Measurements from ENCODE around the gene CUTC. TPM values are rescaled to one million over a fixed set of nuclear protein-coding genes. Genes with fewer than 3 reads are reported as not detected.

Gene CUTC
- total RNA-seq, 1 experiment from 2014 or later = 21.6 TPM

DNA sequence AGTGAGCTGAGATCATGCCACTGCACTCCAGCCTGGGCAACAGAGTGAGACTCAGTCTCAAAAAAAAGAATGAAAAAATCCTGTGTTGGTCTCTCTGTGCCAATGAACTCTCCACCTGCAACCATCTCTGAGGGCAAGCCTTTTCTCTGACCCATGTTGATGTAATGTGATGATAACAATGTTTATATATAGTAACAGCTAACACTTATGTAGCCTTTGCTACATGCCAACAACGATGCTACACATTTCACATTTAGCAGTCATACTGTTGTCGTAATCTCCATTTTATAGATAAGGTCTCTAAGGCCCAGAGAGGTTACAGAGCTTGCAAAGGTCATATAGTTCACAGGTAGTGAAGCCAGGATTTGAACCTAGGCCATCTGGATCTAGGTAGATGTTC, 11.6 kb upstream of the CUTC start:
- no peak for DNase-seq
- no peak overlapping the region for H3K18ac ChIP-seq (ENCODE audit: insufficient read length, low read depth, low read length)
- H3T11ph ChIP-seq (ENCODE audit: low read length) = no peak overlapping the region
- H3K27ac Mint-ChIP-seq = no peak overlapping the region
- no peaks in the 10 kb centered on the region for H3K27me3 ChIP-seq (ENCODE audit: insufficient read depth, low read length)
- no peaks in the 10 kb centered on the region for H3K9me3 ChIP-seq (ENCODE audit: control insufficient read depth, low read depth, low read length)
- no peaks in the 10 kb centered on the region for H4K20me1 ChIP-seq (ENCODE audit: control insufficient read depth, insufficient read depth, insufficient read length)
- no peaks in the 10 kb centered on the region for H3K9me3 Mint-ChIP-seq
- no peak overlapping the region for H3K27ac ChIP-seq (ENCODE audit: insufficient read length, low read depth, low read length)
- H3K9ac ChIP-seq (ENCODE audit: extremely low read depth, insufficient read length, low read length) = no peak overlapping the region
- no peak overlapping the region for H2AK5ac ChIP-seq (ENCODE audit: insufficient read length, low read length)
- no peaks in the 10 kb centered on the region for H3K23me2 ChIP-seq (ENCODE audit: insufficient read length, low read depth, low read length, poor library complexity, severe bottlenecking)
- H2BK15ac ChIP-seq (ENCODE audit: low read depth, low read length) = no peak overlapping the region
- no peak for TF ChIP-seq CTCF (conservative IDR thresholded peaks at IDR 0.05)
- no peaks in the 10 kb centered on the region for H3K4me1 Mint-ChIP-seq
- no peak overlapping the region for H4K8ac ChIP-seq (replicated peaks; ENCODE audit: insufficient read length, low read depth, low read length)
- no peak overlapping the region for H2BK120ac ChIP-seq (ENCODE audit: low read depth, low read length, poor library complexity, severe bottlenecking)
- no peak overlapping the region for H2BK5ac ChIP-seq (ENCODE audit: insufficient read length, low read length)
- no peak overlapping the region for H2BK20ac ChIP-seq (ENCODE audit: low read depth, low read length, poor library complexity, severe bottlenecking)
- H3K79me2 ChIP-seq (ENCODE audit: insufficient read depth, low read length) = no peaks in the 10 kb centered on the region
- no peak overlapping the region for H3K14ac ChIP-seq (ENCODE audit: insufficient read depth, low read length)
- no peak overlapping the region for H2AFZ ChIP-seq (ENCODE audit: low read length)
- no peak overlapping the region for H4K5ac ChIP-seq (ENCODE audit: insufficient read length, low read depth, low read length)
- no peak overlapping the region for H3K4me3 Mint-ChIP-seq
- H3K4ac ChIP-seq (ENCODE audit: low read depth, low read length) = no peak overlapping the region
- no peak overlapping the region for H3K23ac ChIP-seq (ENCODE audit: insufficient read length, low read depth, low read length)
- no peak overlapping the region for H3K56ac ChIP-seq (ENCODE audit: insufficient read length, low read depth, low read length)
- no peak overlapping the region for H2BK12ac ChIP-seq (ENCODE audit: insufficient read length, low read depth, low read length)
- H3K36me3 Mint-ChIP-seq (ENCODE audit: insufficient read depth in 1 of 3, low read depth in 3 of 3) = peaks cover 31 to 83% (median 75%) of the 10 kb centered on the region in 3 experiments; a peak in 6 of 7 replicates
- no peak overlapping the region for H3K4me2 ChIP-seq (ENCODE audit: insufficient read depth, insufficient read length, low read length)
- no peak overlapping the region for H4K91ac ChIP-seq (ENCODE audit: insufficient read length, low read depth, low read length)
- H3K27me3 Mint-ChIP-seq (ENCODE audit: low read depth) = no peaks in the 10 kb centered on the region
- no CpG with 5 or more reads among the region's 2 CpGs for WGBS (ENCODE audit: extremely low coverage, insufficient read length, low lambda C conversion rate)
- no peaks in the 10 kb centered on the region for H3K4me1 ChIP-seq (ENCODE audit: insufficient read depth, low read length)
- no peaks in the 10 kb centered on the region for H3K79me1 ChIP-seq (ENCODE audit: insufficient read depth, low read depth, low read length, poor library complexity, severe bottlenecking)

All from H9 (cell line).